PC-9 (cell line): ENCODE results near the gene RAD52.

Source experiments
- EZH2 ChIP-seq: fragments of 200-600 bp; sonication (generic); IDR thresholded peaks from 2 replicates; pipeline ENCODE4 v1.8.0; 2017; ENCODE audit warnings: antibody characterized with exemption, low read depth
- TF ChIP-seq, protein P1 (sequence below): fragments of 200-600 bp; sonication (generic); conservative IDR thresholded peaks from 2 replicates; pipeline ENCODE4 v1.6.1; 2017; ENCODE audit warnings: mixed run types, antibody characterized with exemption, mild to moderate bottlenecking, moderate library complexity

GRCh38 chr12:894226-894625 lies 55.3 kb downstream of the RAD52 start:
- TF ChIP-seq, protein P1, sequence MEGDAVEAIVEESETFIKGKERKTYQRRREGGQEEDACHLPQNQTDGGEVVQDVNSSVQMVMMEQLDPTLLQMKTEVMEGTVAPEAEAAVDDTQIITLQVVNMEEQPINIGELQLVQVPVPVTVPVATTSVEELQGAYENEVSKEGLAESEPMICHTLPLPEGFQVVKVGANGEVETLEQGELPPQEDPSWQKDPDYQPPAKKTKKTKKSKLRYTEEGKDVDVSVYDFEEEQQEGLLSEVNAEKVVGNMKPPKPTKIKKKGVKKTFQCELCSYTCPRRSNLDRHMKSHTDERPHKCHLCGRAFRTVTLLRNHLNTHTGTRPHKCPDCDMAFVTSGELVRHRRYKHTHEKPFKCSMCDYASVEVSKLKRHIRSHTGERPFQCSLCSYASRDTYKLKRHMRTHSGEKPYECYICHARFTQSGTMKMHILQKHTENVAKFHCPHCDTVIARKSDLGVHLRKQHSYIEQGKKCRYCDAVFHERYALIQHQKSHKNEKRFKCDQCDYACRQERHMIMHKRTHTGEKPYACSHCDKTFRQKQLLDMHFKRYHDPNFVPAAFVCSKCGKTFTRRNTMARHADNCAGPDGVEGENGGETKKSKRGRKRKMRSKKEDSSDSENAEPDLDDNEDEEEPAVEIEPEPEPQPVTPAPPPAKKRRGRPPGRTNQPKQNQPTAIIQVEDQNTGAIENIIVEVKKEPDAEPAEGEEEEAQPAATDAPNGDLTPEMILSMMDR, result no peak
- TF ChIP-seq EZH2, result no peak
